Lung (tissue), 12 donors: ENCODE results near the gene LGI1. TPM values are rescaled to one million over a fixed set of nuclear protein-coding genes. Genes with fewer than 3 reads are reported as not detected.

Source experiments
- ATAC-seq: fragments of 200-7000 bp; cut with Tn5 transposase; one replicate; pipeline ENCODE4 v1.9.1; 2020; ENCODE audit warnings: moderate number of reproducible peaks; ENCODE audit not compliant: insufficient read depth, low FRiP score
- DNase-seq, 3 donors: peaks; one replicate each; pipeline ENCODE4 v3.0.0-alpha.2; 2013 to 2017
- H3K27ac ChIP-seq, 2 donors: one replicate each; pipeline ENCODE4 v1.5.1; 2013; ENCODE audit warnings: mild to moderate bottlenecking in 2 of 2, moderate library complexity in 2 of 2, control low read depth in 1 of 2, inconsistent platforms in 1 of 2, low read depth in 1 of 2, low read length in 1 of 2
- H3K27me3 ChIP-seq, 3 donors: one replicate each; pipeline ENCODE4 v1.5.1; 2013; ENCODE audit warnings: low read length in 2 of 3; ENCODE audit not compliant: control insufficient read depth in 3 of 3, insufficient read depth in 3 of 3
- H3K36me3 ChIP-seq, 4 donors: one replicate each; pipeline ENCODE4 v1.5.1; 2013; ENCODE audit warnings: low read length in 4 of 4, mild to moderate bottlenecking in 1 of 4, moderate library complexity in 1 of 4; ENCODE audit not compliant: control insufficient read depth in 4 of 4, insufficient read depth in 4 of 4
- H3K4me1 ChIP-seq, 5 donors: one replicate each; pipeline ENCODE4 v1.5.1; 2013; ENCODE audit warnings: low read length in 5 of 5, mild to moderate bottlenecking in 2 of 5, moderate library complexity in 1 of 5; ENCODE audit not compliant: control insufficient read depth in 5 of 5, insufficient read depth in 5 of 5
- H3K4me3 ChIP-seq: one replicate; pipeline ENCODE4 v1.5.1; 2013; ENCODE audit warnings: mild to moderate bottlenecking, control low read depth, moderate library complexity
- H3K9ac ChIP-seq, 2 donors: one replicate each; pipeline ENCODE4 v1.5.1; 2013; ENCODE audit warnings: low read length in 2 of 2, control low read depth in 1 of 2; ENCODE audit not compliant: insufficient read depth in 1 of 2
- H3K9me3 ChIP-seq, 4 donors: one replicate each; pipeline ENCODE4 v1.5.1; 2013; ENCODE audit warnings: low read length in 3 of 4, mild to moderate bottlenecking in 1 of 4, moderate library complexity in 1 of 4; ENCODE audit not compliant: control insufficient read depth in 4 of 4, insufficient read depth in 3 of 4
- WGBS, 2 donors: extraction: QIAGEN DNeasy Blood & Tissue Kit; methylation state at CpG; one replicate each; pipeline ENCODE4 v1.1.7; 2013; 5-methylcytosine and 5-hydroxymethylcytosine counted together
- polyA plus RNA-seq, 2 donors: library from polyadenylated mRNA; stranded (reverse); fragments of 200-250 nt; gene quantifications; one replicate each; pipeline ENCODE4 v1.2.1, GENCODE V29; 2013
- total RNA-seq, 2 donors: library from RNA; depleted of rRNA in 1 of 2; stranded (reverse); fragments of >200 nt in 1 of 2; gene quantifications; one replicate each; pipeline ENCODE4 v1.2.1, GENCODE V29; 2014 to 2021
- TF ChIP-seq, protein P1 (sequence below): IDR thresholded peaks from 2 replicates; pipeline ENCODE4 v1.5.1; 2012; ENCODE audit warnings: mild to moderate bottlenecking; ENCODE audit errors: control extremely low read depth, extremely low read depth
- donor health status: control.
- donor health status: control.
- donor health status: Bipolar disorder and iron deficiency.
- donor health status: healthy.
- donor health status: DM: yes; HTN: yes; CAD: no.

Gene LGI1
- total and polyA plus RNA-seq, 4 donors = 0.68 TPM; not detected in 3

DNA sequence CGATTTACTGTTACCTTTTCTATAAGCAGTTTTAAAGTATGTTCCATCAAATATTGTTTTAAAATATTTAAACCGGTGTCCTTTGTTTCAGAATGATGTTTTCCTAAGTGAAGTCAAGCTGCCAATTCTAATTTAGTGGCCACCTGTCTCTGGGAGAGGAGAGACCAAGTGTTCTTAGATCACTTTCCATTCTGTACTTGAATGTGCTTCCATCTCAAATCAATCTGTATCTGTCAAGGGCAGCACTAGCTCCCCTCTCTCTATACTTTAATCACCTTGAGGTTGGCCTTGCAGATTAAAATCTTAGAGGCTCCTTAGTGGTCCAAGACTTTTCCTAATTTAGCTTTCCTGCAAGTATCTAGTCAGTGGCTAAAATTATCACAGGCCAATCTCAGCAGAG lies 49.6 kb downstream of the LGI1 start:
- H3K4me1 ChIP-seq = no peaks in the 10 kb centered on the region
- TF ChIP-seq, protein P1, sequence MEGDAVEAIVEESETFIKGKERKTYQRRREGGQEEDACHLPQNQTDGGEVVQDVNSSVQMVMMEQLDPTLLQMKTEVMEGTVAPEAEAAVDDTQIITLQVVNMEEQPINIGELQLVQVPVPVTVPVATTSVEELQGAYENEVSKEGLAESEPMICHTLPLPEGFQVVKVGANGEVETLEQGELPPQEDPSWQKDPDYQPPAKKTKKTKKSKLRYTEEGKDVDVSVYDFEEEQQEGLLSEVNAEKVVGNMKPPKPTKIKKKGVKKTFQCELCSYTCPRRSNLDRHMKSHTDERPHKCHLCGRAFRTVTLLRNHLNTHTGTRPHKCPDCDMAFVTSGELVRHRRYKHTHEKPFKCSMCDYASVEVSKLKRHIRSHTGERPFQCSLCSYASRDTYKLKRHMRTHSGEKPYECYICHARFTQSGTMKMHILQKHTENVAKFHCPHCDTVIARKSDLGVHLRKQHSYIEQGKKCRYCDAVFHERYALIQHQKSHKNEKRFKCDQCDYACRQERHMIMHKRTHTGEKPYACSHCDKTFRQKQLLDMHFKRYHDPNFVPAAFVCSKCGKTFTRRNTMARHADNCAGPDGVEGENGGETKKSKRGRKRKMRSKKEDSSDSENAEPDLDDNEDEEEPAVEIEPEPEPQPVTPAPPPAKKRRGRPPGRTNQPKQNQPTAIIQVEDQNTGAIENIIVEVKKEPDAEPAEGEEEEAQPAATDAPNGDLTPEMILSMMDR = no peak
- H3K36me3 ChIP-seq = no peaks in the 10 kb centered on the region
- 93 to 94% methylated on average over 2 of the region's 2 CpGs for WGBS, 2 donors
- H3K4me3 ChIP-seq = no peak overlapping the region
- no peak for ATAC-seq
- no peak for DNase-seq
- no peak overlapping the region for H3K9ac ChIP-seq
- peaks cover 0 to 2% (median 0%) of the 10 kb centered on the region in 4 donors for H3K9me3 ChIP-seq
- no peak overlapping the region for H3K27ac ChIP-seq
- H3K27me3 ChIP-seq = peaks cover 0 to 5% (median 0%) of the 10 kb centered on the region in 3 donors

DNA sequence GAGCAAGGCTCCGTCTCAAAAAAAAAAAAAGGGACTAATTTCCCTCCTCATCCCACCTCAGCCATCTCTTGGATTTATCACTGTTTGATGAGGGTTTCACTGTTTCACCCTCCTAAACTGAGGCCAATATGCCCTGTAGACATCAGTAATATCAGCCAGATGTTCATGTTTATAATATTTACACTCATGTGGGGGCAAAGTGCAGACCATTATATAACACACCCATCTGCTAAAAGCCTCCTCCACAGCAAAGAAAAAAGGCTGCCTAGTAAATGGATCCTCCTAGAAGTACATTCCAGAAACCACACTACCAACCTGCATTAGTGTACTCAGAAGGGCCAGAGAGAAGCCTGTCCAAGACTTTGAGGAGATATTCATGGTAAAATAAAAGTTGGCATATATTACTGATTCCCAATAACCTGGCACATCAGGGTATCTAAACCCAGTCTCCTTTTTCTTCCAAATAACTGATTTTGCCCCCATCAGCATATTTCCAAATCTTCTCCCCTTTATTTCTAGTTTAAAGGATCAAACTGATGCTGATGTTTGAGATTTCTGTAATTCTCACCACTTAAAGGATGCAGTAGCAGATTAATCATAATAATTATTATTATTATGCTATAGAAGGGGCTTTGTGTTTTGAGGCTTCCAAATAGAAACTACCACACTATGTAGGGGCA lies 55.1 kb downstream of the LGI1 start:
- no peak for DNase-seq
- Histone ChIP-seq H3K36me3 (no peaks in the 10 kb centered on the region), H3K4me3 (no peak overlapping the region), H3K9me3 (no peaks in the 10 kb centered on the region), H3K27ac (no peak overlapping the region), H3K4me1 (peaks cover 0 to 4% (median 0%) of the 10 kb centered on the region in 5 donors), H3K27me3 (peaks cover 0 to 8% (median 0%) of the 10 kb centered on the region in 3 donors), H3K9ac (no peak overlapping the region)
- 80 to 100% methylated on average over 1 of the region's 1 CpG for WGBS, 2 donors
- TF ChIP-seq, protein P1 = no peak
- no peak for ATAC-seq

DNA sequence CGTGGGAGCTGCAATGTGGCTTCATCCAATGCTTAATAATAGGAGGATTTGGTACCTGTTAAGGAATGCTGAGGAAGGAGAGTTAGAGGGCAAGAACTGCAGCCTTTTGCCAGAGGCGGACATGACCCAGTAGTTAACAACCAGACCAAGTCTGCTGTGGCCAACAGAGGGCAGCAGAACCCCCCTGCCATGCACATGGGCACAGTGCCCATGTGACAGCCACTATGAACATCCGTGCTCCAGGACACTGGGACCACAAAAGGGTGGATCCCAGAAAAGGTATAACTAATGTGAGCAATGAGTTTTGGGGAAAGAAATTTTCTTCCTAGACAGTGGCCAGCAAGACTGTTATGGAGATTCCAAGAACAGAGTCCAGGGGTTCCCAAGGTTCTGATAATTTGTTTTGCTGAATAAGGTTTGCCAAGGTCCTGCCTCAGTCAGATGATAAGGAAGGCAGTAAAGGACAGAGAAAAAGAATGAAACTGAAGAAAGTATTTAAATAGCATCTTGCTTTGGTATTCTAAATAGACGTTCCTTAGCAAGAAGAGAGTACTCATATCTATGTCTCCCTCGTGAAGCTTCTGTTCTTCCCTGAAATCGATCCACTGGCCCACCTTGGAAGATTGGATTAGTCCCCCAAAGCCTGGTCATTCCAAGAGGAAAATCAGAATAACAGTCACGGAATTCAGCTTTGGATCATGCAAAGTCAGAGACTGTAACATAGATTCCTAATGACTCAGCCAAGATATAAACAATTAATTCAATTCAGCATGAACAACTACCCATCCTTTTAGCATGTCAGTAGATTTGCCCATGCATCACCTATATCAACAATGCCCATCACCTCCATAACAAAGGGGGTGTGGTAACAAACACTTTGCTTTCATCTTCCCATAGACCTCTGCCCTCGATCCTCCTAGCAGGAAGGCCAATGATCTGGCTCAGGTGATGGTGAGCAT lies 56.0 kb downstream of the LGI1 start:
- H3K9me3 ChIP-seq = no peaks in the 10 kb centered on the region
- H3K4me3 ChIP-seq = no peak overlapping the region
- ATAC-seq (peak; percentile 41), DNase-seq (peak; percentile 42 to 56 (median 54))
- peaks cover 0 to 8% (median 0%) of the 10 kb centered on the region in 3 donors for H3K27me3 ChIP-seq
- TF ChIP-seq, protein P1 = peak; percentile 21
- H3K27ac ChIP-seq = no peak overlapping the region
- peaks cover 0 to 4% (median 0%) of the 10 kb centered on the region in 5 donors for H3K4me1 ChIP-seq
- H3K36me3 ChIP-seq = no peaks in the 10 kb centered on the region
- H3K9ac ChIP-seq = no peak overlapping the region
- WGBS, 2 donors = 62 to 69% methylated on average over 8 of the region's 8 CpGs
